Measurements from ENCODE around the gene LRIG2.
"Not testable (repeated sequence)": the region's sequence is repeated elsewhere in the genome, so short reads cannot be mapped to it uniquely, and the experiment has no call there.

LRIG2 gene

DNA sequence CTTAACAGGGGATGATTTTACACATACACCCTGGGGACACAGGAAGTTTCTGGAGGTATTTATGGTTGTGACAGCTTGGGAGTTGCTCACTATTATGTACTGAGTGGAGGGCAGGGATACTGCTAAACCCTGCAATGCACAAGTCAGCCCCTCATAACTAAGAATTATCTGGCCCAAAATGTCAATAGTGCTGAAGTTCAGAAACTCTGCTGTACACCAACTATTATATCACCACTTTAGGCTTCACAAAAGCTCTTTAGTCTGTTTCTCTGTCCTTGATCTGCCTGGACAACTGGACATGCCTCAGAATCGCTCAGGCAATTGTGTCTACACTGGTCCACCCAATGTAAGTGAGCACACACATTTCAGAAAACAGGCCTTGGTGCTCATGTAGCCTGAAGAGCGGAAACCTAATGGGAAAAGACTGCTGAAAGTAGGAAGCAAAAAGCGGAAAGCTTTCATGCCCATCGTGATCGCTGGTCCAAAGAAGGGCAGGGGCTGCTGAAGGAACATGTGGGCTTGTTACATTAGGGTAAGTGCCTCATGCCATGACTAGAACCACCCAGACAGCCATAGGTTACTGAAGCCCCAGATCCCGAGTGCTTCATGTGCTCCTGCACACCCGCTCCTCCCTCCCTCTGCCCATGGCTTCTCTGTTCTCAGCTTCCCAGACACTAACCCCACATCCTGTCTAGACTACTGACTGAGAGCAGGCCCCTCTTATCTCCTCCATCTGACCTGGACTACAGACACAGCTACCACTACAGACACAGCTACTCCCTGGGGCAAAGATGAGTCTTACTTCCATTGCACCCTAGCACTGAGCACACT is 73.5 kb downstream of the LRIG2 start:
- H3K4me3 ChIP-seq (ENCODE audit: control insufficient read depth, low read depth, low read length): no peak overlapping the region
- no peak for DNase-seq (ENCODE audit: low read depth)
- TF ChIP-seq, protein P1, sequence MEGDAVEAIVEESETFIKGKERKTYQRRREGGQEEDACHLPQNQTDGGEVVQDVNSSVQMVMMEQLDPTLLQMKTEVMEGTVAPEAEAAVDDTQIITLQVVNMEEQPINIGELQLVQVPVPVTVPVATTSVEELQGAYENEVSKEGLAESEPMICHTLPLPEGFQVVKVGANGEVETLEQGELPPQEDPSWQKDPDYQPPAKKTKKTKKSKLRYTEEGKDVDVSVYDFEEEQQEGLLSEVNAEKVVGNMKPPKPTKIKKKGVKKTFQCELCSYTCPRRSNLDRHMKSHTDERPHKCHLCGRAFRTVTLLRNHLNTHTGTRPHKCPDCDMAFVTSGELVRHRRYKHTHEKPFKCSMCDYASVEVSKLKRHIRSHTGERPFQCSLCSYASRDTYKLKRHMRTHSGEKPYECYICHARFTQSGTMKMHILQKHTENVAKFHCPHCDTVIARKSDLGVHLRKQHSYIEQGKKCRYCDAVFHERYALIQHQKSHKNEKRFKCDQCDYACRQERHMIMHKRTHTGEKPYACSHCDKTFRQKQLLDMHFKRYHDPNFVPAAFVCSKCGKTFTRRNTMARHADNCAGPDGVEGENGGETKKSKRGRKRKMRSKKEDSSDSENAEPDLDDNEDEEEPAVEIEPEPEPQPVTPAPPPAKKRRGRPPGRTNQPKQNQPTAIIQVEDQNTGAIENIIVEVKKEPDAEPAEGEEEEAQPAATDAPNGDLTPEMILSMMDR (conservative IDR thresholded peaks at IDR 0.05; ENCODE audit: control insufficient read depth, insufficient read depth, low read depth, low read length): no peak

GRCh38 chr1:113147073-113147625 is 74.2 kb downstream of the LRIG2 start:
- TF ChIP-seq, protein P1 (conservative IDR thresholded peaks at IDR 0.05; ENCODE audit: control insufficient read depth, insufficient read depth, low read depth, low read length): no peak
- H3K4me3 ChIP-seq (ENCODE audit: control insufficient read depth, low read depth, low read length): no peak overlapping the region
- no peak for DNase-seq (ENCODE audit: low read depth)

- no peak overlapping the region for H3K4me3 ChIP-seq (ENCODE audit: control insufficient read depth, low read depth, low read length)
- no peak for DNase-seq (ENCODE audit: low read depth)
- TF ChIP-seq, protein P1 (conservative IDR thresholded peaks at IDR 0.05; ENCODE audit: control insufficient read depth, insufficient read depth, low read depth, low read length): no peak
Measured at GRCh38 chr1:113147826-113148225, 74.8 kb downstream of the LRIG2 start.

- DNase-seq (ENCODE audit: low read depth); H3K4me3 ChIP-seq (ENCODE audit: control insufficient read depth, low read depth, low read length): not testable (repeated sequence)
Measured at GRCh38 chr1:113150494-113150893, 77.5 kb downstream of the LRIG2 start.

- TF ChIP-seq, protein P1 (conservative IDR thresholded peaks at IDR 0.05; ENCODE audit: control insufficient read depth, insufficient read depth, low read depth, low read length): no peak
- H3K4me3 ChIP-seq (ENCODE audit: control insufficient read depth, low read depth, low read length): no peak overlapping the region
- peak; percentile 45 for DNase-seq (ENCODE audit: low read depth)
Measured at GRCh38 chr1:113153116-113153803, 80.3 kb downstream of the LRIG2 start.

GRCh38 chr1:113156368-113156767 is 83.4 kb downstream of the LRIG2 start:
- H3K4me3 ChIP-seq (ENCODE audit: control insufficient read depth, low read depth, low read length): no peak overlapping the region
- TF ChIP-seq, protein P1 (conservative IDR thresholded peaks at IDR 0.05; ENCODE audit: control insufficient read depth, insufficient read depth, low read depth, low read length): no peak
- no peak for DNase-seq (ENCODE audit: low read depth)

- DNase-seq (ENCODE audit: low read depth); H3K4me3 ChIP-seq (ENCODE audit: control insufficient read depth, low read depth, low read length): not testable (repeated sequence)
Measured at GRCh38 chr1:113158743-113159142, 85.7 kb downstream of the LRIG2 start.

All from fibroblast of mammary gland (primary cell).